ENCODE measurements around the gene BTBD1.

Gene BTBD1

DNA sequence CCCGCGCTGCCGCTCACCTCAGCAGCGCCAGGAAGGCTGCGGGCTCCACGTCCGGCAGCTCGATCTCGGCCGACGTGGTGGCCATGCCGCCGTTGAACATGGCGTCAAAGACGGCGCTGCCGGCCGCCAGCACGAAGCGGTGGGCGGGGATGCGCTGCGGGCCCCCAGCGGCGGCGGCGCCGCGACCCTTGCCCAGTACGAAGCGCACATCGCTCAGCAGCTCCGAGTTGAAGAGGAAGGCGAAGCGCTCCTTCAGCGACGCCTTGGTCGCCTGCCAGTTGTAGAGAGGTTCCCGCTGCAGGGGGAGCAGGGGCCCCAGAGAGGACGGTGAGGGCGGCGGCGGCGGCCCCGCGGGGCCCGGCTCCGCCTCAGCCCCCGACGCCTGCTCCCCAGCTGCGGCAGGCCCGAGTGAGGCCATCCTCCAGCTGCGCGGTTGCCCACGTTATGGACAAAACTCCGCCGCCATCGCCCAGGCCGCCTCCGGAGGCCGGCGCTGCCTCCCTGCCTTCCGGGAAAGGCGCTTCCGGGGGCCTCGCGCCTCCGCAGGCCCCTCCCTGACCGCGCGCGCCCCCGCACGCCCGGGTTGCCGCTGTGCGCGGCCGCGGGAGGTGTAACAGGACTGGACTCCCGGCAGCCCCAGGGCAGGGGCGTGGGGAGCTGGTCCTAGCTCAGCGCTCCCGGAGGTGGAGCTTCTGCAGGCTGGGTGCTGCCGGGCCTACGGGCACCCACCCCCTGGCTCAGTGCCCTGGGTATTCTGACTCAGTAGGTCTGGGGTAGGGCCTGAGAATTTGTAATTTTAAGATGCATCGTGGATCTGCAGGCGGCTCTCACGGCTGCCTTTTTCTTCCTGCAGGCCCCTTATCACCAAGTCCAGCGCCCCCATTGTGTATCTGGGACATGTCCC is at the start of gene BTBD1:
Gene BTBD1 (minus strand): TSS at position 519 of the 904 bp plus-strand sequence. CDS start 101 bp downstream, at position 418.
- DNase-seq, result peak; percentile 73

DNA sequence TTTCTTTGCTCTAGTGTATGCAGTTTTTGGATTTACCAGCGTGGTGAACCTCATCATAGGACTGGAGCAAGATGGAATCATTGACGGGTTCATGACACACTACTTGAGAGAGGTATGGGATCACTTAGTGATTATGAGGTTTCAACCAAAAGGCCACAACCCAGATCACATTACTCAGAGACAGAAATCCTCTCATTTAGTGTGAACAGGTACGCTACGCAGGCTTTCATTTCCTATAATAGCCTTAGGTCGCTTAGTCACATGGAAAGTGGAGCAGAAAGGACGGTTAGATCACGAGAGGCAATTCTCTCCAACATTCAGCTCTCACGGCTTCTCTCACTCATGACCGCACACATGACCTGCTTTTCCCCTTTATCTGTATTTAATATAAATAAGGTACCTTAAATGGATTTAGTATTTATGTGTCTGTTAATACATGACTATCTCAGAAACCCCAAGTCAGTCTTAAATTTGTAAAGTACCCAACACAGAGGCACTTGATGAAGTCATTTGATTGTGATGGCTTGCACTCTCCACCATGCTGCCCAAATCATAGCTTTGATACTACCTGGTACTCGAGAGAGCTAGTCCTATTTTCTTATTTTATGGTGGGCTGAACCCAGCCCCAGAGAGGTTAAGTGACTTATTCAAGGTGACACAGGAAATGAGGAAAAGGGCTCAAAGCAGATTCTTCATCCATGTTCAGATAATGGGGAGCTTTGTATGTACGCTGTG is 48.9 kb upstream of the BTBD1 start:
- no peak for DNase-seq

DNA sequence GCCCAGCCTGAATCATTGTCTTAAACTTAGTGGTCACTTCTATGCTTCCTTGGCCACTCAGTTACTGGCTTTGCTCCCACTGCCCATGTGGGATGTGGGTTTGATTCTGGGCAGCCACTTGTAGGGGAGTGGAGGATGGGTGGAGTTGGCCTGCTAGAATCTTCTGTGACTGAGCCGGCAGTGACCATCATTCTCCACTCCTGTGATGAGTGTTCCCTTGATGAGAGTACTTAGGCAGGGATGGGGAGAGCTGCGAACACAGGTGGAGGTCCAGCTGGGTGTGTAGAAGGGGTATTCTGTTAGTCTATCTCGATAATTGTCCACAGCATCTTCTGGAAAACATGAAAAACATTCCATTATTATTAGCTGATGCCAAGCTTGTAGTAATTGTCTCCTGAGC is 48.4 kb upstream of the BTBD1 start:
- DNase-seq, result no peak

DNA sequence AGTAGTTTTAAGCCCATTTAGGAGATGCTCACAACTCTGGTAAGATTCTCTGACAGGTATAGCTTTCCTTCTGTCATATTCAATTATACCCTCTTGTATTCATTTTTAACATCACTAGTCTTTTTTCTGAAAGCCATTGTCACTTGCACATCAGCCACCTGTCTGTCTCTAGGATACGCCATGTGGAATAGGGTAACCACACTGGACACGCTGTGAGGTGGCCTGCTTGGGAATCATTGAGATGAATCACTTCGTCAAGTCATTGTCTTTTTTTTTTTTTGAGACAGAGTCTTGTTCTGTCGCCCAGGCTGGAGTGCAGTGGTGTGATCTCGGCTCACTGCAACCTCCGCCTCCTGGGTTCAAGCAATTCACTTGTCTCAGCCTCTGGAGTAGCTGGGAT is 47.8 kb upstream of the BTBD1 start:
- no peak for DNase-seq

GRCh38 chr15:83113881-83114674 is 47.0 kb upstream of the BTBD1 start:
- DNase-seq, result no peak

- DNase-seq, result no peak
Observed at GRCh38 chr15:83112956-83113299, 45.9 kb upstream of the BTBD1 start.

DNA sequence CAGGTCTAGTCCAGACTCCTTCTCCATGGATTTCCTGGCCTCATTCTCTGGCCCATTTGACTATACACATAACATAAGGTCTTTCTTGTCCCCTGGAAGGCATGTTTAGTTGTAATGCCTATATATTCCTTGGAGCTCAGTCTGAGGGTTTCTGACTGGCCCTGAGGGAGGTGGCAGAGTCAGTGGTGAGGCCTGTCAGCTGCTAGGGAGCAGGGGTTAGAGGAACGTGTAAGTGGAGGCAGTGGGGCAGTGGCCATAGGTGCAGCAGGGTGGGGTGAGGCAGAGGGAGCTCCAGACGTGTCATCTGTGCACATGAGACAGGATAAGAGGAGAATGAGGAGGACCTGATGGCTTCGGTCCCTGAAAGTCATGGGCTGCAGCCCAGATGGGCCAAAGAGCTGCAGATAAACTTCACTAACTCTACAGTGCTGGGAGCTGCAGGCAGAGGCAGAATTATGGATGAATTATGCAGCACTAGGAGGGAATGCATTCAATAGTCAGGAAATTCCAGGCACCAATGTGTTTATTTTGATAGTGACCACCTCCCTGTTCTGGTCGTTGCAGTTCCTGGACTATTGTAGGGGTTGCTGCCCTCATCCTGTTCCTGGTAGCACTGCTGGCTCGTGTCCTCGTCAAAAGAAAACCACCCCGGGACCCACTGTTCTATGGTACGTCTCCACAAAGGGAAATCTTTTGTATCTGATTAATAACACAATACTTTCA is 45.3 kb upstream of the BTBD1 start:
- DNase-seq, result no peak

GRCh38 chr15:83111149-83111548 is 44.1 kb upstream of the BTBD1 start:
- DNase-seq, result no peak

DNA sequence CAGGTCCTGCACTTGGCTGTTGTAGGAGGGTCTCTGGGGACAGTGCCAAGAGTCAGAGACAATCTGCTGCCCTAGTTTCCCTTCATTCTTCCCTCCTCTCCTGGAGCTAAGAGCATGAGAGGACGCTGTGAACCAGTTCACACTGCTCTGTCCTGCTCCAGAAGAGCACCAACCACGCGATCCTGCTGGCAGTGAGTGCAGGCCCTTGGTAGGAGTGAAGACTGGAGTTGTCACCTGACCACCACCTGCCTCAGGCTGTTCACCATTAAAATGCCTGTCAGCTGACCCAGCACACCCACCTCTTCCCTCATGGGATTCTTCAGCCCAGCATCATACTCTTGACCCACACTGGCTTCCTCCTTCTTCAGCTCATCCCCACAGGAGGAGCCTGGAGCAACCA is 43.3 kb upstream of the BTBD1 start:
- no peak for DNase-seq

GRCh38 chr15:83109532-83109931 is 42.5 kb upstream of the BTBD1 start:
- DNase-seq, result no peak

- peak; percentile 8 for DNase-seq
Observed at GRCh38 chr15:83108266-83109219, 41.5 kb upstream of the BTBD1 start.

- no peak for DNase-seq
Observed at GRCh38 chr15:83107841-83108181, 40.8 kb upstream of the BTBD1 start.

GRCh38 chr15:83106994-83107840 is 40.2 kb upstream of the BTBD1 start, which contains the start of gene TM6SF1:
Gene TM6SF1 (plus strand): TSS chr15:83107645. CDS start chr15:83107681, 36 bp downstream.
- peak; percentile 6 for DNase-seq

GRCh38 chr15:83105440-83105839 is 38.4 kb upstream of the BTBD1 start:
- no peak for DNase-seq

DNA sequence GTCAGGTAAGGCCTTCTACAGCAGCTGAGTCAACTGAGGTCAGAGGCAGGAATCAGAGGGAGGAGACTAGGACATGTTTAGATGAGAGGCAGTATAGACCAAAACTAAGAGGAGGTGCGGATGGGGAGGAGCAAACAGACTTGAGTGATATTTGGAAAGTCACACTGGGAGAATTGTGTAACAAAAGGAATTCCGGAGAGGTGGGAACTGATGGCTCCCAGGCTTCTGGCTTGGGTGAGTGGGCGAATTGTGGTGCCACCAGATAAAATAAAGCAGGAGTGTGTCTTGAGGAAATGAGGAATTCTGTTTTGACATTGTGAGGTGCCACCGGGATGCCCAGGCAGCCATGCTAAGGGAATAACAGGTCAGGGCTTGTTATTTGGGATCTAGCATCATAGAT is 37.1 kb upstream of the BTBD1 start:
- DNase-seq, result no peak

DNA sequence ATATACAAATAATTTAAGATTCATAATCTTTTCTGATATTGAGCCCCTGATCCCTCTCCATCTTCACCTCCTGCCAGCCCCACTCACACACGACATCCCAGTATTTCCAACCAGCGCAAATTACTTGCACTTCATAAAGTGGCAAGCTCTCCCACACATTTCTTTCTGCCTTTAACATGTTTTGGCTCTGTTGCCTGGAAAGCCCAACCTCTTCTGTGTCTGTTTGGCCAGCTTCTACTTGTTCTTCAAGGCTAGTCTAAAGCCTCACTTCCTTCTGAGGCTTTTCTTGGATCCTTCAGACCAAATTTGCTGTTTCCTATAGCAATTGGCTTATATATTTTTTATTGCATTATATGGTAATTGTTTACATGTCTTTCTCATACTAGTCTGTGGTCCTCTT is 35.3 kb upstream of the BTBD1 start:
- no peak for DNase-seq

- no peak for DNase-seq
Observed at GRCh38 chr15:83100097-83100646, 33.1 kb upstream of the BTBD1 start.

DNA sequence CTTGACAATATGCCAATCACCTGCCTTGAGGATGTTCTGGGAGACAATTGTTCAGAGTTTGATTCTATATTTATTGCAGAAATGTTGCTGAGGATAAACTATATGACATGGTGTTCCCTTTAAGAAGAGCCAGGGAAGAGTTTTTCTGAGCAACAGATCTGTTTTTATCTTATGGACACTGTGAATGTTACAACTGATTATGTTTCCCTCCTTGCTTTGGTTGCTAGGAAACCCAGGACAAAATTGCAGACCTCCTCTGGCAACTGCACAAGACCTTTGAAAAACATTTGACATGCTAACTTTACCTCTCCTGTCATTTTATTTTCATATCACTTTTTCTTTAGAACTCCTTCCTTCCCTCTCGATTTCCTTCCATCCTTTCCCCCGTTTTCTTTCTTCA is 32.2 kb upstream of the BTBD1 start:
- no peak for DNase-seq

GRCh38 chr15:83098079-83098478 is 31.0 kb upstream of the BTBD1 start:
- no peak for DNase-seq

DNA sequence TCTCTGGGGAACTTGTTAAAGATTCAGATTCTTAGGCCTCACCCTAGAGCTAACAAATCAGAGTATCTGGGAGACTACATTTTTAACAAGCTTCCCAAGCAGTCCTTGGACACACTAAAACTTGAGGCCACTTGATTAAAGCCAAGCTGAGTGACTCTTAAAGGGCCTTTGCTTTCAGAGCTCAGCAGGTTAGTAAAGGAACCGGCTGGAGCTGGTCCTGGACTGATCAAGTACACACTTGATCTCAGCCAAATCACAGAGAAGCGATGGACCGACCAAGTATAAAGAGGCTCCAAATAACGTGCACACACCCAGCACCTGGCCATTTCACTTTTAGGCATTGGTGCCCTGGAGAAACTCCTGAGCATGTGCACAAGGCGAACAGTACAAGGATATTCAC is 27.5 kb upstream of the BTBD1 start:
- no peak for DNase-seq
